HG02970 (cell line): ENCODE measurements around the gene CRB3.

ENCODE experiments used
- ATAC-seq: cut with Tn5 transposase; IDR thresholded peaks from one replicate; pipeline ENCODE4 v1.9.1; 2021; ENCODE audit warnings: mild to moderate bottlenecking, moderate library complexity, moderate number of reproducible peaks; ENCODE audit not compliant: unreplicated experiment, low FRiP score

CRB3 gene

DNA sequence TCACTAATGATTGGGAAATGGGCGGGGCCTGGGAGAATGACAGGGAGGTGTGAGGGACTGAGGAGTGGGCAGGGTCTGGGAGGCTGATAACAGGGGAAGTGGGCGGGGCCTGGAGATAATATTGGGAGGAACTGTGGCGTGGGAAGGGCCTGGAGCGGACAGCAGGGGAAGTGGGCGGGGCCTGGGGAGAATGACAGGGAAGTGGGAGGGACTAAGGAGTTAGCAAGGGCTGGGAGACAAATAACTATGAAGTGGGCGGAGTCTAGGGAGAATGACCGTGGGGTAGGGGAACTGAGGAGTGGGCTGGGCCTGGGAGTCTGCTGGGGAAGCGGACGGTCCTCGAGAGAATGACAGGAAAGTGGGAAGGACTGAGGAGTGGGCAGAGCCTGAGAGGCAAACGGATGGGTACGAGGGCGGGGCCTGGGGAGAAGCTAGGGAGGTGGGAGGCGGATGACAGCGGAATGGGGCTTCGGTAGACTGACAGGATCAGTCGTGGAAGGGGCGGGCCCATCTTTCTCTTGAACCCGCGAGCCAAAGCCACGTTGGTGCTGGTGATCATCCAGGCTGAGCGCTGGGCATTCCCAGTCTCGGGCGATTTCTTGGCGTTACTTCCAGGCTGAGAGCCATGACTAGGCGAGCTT lies 52.1 kb downstream of the CRB3 start:
- ATAC-seq = no peak
